ENCODE results near the gene DBF4B.
"Not testable (repeated sequence)": the region's sequence is repeated elsewhere in the genome, so short reads cannot be mapped to it uniquely, and the experiment has no call there.

Gene DBF4B

DNA sequence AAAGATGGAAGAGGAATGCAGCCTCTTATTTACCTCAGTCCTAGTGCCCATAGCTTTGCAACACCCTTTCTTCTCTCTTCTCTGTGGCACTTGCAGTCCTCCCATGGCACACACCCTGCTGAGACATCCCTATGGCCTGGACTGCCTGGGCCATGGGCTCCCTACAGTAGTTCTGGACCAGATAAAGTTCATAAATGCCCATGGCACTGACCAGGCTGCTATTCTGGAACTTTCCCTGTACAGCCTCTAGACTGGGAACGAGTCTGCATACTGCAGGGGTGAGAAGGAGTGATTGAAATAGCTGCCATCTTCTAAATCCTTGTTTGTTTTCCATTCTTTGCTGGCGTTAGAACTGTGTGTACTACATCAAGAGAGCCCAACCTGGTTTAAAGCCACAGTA, 25.8 kb downstream of the DBF4B start:
- DNase-seq (ENCODE audit: low read depth), result no peak

DNA sequence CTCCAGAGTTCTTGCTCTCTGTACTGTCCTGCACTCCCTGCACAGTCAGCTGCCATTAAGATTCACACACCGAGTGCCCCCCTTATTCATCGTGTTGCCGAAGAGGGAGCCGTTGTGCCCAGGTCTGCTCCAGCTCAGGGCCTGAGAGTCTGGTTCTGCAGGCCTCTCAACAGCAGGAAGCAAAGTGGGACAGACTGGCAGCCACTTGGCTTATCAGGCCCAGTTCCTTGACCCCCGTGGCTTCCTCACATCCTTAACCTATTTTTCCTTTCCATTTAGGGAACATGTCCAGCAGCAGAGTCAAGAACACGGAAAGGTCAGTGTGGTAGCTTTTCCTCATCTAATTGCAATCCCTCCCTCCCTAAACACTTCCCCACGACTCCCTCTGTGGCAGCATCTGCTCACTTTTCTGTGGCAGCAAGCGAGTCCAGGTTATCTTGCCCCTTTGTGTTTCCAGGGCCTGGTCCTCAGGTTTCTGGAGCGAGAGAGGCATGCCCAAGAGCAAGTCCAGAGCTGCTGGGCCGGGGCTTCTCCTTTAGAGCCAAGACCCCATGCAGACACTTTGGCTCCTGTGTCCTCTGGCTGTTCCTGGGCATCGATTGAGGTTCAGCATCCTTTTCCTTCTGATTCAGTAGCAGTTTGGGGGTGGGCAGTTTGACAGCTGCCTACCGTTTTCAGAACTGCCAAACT, 28.2 kb downstream of the DBF4B start:
- no peak for DNase-seq (ENCODE audit: low read depth)

DNA sequence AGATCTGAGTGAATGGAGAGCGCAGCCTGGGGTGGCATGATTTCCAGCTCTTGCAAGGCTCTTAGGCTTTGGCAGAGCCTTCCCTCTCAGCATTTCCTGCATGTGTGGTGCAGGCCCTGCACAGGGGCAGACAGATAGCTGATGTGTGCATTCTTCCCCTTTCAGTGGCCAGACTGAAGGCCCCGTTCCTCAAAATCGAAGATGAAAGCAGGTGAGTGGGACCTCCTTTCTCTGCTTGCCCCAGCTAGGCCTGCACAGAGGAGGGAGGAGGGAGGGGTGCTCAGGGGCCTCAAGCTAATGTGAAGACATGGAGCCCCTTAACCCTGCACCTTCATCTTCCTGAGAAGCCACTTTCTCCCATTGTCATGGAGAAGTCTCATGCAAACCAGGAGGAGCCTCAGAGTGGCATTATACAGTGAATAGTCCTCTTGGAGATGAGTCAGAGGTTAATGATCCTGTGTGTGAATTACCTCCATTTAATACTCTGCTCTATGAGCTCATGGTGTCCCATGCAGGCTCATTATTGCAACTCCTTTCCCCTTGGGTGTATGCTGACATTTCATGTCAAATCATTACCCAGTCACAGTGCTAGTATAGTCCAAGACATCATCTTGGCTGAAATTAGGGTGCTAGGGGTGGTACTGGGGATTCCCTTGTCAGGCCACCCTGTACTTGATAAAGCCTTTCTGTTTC, 29.9 kb downstream of the DBF4B start:
- DNase-seq (ENCODE audit: low read depth), result no peak

DNA sequence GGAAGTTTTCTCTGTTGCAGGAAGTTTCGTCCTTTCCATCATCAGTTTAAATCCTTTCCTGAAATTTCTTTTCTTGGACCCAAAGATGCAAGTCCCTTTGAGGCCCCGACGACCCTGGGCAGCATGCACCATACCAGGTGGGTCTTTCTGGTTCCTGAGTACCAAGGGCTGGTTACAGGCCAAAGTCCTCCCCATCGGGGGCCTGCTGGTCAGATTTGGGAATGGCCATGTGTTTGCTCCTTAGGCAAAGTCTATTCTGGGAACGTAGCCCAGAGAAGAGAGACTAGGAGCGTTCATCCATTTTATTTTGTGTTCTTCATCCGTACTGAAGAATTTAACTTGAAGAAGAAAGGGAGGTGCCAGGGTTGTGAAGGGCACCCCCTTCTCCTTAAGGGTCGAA, 32.9 kb downstream of the DBF4B start:
- DNase-seq (ENCODE audit: low read depth), result no peak

DNA sequence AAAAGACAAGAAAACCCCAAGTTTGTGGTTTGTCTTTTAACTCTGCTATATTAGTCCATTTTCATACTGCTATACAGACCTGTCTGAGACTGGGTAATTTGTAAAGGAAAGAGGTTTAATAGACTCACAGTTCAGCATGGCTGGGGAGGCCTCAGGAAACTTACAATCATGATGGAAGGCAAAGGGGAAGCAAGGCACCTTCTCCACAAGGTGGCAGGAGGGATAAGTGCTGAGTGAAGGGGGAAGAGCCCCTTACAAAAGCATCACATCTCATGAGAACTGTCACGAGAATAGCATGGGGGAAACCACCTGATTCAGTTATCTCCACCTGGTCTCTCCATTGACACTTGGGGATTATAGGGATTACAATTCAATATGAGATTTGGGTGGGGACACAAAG, 36.8 kb downstream of the DBF4B start:
- no peak for DNase-seq (ENCODE audit: low read depth)

DNA sequence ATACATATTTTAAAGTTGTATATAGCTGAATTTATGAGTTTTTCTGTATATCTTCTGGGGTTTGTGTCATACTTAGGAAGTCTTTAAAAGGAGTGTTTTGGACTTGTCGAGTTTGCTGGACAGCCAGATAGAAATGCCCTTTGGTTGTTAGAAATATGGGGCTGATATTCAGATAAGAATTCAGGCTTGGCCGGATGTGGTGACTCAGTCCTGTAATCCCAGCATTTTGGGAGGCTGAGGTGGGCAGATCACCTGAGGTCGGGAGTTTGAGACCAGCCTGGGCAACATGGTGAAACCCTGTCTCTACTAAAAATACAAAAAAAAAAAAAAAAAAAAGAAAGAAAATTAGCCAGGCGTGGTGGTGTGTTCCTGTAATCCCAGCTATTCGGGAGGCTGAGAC, 37.3 kb downstream of the DBF4B start:
- DNase-seq (ENCODE audit: low read depth), result not testable (repeated sequence)

DNA sequence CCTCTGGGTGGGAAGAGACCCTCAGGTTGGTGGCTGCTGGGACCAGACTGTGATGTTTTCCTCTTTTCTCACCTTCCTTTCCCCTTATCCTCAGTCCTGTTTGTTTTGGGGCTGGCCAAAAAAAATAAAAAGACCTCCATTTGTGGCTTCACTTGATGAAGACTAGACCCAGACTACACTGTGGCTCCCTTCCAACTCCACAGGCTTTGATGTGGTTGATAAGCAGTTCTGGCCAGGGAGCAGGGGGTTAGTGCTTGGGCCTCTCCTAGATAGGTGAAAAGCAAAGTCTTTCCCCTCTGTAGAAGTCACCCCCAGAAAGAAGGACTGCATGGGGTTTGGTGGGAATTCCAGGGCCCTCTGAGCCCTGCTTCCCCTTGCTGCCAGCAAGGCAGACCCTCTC, 39.1 kb downstream of the DBF4B start:
- no peak for DNase-seq (ENCODE audit: low read depth)

DNA sequence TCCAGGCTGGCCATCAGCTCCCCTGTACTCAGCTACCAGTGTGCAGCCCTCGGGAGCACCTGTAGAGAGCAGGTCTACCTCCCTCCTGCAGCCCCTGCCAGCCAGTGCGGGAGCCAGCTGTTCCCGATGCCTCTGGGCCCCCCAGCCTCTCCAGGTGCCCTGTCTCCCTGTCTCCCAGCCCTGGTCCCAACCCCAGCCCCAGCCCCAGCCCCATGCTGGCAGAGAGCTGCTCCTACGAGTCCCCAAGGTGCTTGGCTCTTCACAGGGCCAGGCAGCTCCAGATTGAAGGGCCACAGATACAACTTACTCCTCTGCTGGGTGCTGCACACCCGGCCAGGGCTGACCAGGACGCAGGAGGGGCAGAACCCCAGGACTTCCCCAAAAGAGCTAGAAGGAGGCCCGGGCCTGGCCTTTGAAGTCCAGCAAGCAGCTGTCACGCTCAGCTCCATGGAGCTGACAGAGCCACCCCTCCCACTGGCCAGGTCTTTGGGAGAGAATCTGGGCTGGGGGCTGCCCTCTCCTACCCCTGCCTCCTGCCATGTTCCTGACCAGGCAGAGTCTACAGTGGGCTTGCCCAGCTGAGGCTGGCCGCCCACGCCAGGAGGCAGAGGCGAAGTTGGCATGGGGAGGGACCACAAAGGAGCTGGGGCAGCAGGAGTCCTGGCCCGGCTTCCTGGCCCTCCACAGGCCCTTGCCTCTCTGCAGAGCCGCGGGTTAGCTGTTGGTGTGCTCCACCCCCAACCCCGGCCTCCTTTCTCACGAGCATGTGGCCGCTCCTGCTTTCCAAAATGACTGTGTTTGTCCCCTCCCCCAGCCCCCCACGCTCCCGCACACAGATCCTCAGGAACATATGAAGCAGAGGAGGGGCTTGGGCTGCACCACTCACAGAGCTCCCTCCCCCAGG, 40.9 kb downstream of the DBF4B start:
- no peak for DNase-seq (ENCODE audit: low read depth)

DNA sequence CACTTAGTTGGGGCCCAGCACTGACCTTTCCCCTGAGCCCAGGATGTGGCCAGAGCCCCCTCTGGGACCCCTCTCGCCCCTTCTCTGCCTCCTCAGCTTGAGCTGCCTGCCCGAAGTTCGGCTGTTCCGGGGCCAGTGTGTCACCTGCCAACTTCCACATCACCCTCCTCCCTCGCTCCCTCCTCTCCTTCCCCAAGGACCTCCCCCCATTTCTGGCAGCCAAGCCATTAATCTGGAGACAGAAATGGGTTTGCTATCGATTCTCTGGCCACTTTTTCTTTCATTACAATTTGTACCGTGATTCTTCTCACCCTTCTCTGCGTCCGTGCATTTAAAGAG, 41.5 kb downstream of the DBF4B start:
- no peak for DNase-seq (ENCODE audit: low read depth)

DNA sequence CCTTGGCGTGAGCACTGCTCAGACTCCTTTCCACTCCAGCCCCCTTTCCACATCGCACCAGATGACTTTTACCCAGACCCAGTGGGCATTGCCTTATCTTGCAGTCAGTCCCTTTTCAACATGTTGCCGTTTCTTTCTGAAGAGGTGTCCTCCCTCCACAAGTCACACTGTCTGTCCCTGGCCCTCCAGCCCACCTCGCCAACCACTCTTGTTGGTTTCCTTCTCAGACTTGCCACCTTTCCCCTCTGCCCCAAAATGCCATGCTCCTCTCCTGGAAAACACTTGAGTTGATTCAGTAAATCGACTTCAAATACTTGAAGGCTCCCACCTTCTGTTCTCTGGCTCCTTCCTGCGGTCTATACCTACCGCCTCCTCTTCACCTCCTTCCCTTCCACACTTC, 42.9 kb downstream of the DBF4B start:
- no peak for DNase-seq (ENCODE audit: low read depth)

DNA sequence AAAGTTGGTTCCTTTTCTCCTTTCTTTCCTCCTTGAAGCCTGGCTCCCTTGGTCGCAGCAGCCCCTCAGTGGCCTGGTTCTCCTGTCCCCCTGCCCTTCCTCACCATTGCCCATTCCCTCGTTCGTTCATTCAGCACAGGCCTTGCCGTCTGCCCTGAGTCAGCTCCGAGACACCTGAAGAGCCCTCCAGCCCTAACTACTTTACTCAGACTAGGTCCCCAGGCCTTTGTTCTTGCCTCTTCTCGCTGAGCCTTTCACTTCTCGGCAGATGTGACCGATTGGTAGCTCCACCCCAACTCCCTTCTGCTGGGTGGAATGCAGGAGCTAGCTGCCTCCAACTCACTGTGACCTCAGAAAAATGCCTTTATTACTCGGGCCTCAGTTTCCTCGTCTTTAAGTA, 43.3 kb downstream of the DBF4B start:
- DNase-seq (ENCODE audit: low read depth), result no peak

DNA sequence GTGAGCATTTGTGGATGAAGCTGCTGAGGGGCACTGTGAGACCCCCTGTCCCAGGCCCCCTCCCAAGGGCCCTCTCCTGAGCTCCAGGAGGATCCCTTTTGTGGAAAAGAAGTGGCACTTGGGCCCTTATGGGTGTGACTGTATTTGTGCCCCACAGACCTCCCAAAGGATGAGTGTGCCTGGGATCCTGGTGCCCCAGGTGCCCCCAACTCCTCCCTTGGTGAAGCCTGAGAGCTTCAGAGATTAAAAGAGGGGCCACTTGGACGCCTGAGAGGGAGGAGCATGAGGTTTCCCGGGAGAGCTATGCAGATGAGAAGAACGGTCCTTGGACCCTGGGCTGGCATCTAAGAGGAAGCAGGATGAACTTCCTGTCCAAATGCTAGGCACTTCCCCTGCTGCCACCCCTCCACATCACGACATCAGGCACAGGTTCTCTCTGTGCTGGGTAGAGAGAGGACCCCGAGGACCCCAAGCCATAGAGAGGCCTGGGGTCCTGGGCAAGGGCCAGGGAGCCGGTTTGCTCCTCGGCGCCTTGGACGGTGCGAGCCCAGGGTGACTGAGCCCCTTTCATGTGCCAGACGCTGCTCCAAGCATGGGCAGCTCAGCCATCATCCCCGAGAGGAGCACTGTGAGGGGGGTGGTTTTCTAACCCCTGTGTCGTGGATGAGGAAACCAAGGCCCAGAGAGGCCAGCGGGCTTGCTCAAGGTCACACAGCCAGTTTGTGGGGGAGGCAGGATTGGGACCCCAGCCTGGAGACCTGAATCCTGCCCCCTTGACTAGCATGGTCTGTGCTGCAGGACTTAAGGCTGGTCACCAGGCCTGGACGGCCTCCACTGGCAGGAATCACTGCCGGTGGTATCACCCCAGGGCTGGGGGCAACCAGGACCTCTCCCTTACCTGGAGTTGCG, 44.7 kb downstream of the DBF4B start:
- no peak for DNase-seq (ENCODE audit: low read depth)

DNA sequence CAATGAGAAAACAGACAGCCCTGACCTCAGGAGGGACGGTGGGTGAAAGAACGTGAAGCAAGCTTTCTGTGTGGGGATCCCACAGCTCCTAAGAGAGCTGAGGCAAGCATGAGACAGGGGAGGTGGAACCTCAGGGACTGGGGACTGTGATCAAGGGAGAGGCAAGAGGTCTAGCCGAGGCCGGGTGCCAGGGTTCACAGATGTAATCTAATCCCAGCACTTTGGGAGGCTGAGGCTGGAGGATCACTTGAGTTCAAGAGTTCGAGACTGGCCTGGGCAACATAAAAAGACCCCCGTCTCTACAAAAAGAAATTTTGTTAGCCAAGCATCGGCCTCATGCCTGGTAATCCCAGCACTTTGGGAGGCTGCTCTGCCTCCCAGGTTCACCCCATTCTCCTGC, 45.8 kb downstream of the DBF4B start:
- DNase-seq (ENCODE audit: low read depth), result no peak

DNA sequence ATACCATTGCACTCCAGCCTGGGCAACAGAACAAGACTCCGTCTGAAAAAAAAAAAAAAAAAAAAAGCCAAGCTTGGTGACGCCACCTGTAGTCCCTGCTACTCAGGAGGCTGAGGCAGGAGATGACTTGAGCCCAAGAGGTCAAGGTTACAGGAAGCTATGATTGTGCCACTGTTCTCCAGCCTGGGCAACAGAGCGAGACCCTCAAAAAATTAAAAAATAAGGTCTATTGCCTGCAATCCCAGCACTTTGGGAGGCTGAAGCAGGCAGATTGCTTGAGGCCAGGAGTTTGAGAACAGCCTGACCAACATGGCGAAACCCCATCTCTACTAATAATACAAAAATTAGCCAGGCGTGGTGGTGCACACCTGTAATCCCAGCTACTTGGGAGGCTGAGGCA, 46.7 kb downstream of the DBF4B start:
- not testable (repeated sequence) for DNase-seq (ENCODE audit: low read depth)

DNA sequence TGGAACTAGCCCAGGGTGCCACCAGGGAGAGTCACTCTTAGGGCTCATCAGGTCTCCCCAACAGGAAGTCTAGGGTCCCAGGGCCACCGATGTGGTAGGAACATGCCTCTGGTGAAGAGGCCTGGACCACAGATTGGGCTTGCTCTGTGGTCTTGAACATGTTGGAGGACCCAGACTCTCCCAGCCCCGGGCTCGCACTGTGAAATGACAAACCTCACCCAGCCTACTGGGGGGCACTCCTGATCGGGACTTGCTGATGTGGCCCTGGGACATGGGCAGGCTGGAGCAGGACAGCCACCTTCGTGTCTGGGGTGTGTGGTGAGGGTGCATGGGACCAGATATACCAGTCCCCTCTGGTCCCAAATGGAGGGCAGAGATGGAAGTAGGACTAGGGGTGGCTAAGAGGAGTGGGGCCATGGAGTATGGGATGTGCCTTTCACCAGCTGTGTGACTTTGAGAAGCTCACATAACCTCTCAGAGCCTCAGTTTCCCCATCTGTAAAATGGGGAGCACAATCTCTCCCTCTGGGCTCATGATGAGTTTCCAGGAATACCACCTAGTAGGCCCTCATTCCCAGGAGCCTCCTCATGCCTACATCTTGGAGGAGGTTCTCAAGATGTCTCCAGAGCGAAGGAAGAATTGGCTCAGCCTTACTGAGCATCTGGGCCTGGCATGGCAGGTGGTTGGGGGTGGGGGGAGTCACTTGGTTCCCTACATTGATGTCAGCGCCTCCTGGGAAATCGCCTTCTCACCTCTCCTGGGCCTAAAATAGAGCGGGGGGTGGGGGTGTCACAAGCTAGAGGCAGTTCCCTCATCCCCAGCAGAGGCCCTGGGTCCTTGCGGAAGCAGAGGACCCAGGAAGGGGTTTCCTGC, 48.8 kb downstream of the DBF4B start:
- DNase-seq (ENCODE audit: low read depth), result no peak

DNA sequence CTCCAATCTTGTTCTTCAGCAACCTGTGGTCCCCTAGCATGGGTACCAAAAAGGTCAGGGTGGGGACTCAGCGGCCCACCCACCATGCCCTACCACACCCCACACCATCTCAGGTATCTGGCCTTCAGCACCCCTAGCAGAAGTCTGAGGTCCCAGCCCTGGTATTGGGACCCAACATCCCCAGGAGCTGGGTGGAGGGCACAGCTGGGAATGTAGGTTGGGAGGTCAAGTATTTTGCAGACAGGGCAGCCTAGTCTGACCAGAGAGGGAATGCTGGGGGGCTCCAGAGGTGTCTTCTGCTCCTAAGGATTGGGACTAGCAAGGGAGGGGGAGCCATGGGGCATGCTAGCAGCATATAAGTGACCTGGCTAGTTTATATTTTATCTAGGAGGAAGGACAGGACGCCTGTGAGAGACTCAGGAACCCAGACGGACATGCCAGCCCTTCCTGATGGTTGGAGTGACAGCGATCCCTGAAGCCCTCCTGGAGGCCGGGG, 49.5 kb downstream of the DBF4B start:
- no peak for DNase-seq (ENCODE audit: low read depth)

DNA sequence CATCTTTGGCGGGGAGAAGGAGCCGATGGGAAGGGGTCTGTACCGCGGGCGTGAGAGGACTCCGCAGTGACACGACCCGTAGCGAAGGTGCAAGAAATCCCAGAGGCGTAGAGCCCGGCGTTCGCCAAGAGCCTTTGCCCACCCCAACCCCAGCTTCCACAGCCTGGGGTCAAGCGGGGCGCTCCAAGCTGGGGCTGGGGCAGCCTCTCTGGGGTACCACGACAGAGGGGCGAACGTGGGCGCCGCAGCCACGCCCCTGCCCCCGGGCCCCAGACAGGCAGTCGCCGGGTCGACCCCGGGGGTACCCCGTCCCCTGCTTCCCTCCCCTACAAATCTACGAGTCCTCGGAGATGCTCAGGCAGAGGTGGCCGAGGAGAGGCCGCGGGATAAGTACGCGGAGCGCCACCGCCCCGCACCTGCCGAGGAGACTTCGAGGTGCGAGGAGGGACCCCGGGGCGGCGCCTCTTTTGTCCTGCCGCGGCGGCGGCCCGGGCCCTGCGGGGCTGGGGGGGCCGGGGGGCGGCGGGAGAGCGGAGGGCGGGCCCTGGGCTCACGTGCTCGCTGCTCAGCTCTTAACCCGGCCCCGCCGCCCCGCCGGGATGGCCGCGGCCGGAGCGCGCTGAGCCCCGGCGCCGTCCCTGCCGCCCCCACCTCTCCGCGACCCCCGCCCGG, 50.1 kb downstream of the DBF4B start, which contains the start of gene ADAM11:
ADAM11 (plus strand) TSS at position 575 of the 672 bp plus-strand sequence. CDS start 212 bp downstream, outside the sequence.
- DNase-seq (ENCODE audit: low read depth), result no peak

DNA sequence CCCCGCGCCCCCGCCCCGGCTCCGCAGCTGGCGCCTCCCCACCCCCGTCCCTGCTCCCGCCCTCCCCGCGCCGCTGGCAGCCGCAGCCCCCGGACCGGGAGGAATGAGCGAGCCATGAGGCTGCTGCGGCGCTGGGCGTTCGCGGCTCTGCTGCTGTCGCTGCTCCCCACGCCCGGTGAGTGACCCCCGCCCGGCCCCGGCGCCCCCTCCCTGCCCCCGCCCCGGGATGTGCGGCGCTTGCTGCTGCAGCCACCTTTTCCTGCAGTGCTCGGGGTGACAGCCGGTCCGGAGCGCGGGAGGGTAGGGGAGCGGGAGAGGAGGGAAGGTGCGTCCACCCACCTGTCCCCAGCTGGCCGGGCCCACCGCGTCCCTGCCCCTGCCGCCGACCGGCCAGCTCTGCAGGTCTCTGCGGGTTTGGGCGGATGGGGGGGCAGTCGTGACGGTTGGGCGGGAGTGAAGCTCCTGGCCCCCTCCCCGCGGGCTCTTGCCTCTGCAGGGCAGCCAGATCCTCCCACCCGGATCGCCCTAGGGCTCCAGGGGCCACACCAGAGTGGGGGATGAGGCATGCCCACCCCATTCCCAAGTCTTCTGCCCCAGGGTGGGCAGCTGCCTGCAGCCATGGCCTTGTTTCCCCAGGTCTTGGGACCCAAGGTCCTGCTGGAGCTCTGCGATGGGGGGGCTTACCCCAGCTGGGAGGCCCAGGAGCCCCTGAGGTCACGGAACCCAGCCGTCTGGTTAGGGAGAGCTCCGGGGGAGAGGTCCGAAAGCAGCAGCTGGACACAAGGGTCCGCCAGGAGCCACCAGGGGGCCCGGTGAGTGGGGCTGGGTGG, 50.8 kb downstream of the DBF4B start:
- DNase-seq (ENCODE audit: low read depth), result no peak

DNA sequence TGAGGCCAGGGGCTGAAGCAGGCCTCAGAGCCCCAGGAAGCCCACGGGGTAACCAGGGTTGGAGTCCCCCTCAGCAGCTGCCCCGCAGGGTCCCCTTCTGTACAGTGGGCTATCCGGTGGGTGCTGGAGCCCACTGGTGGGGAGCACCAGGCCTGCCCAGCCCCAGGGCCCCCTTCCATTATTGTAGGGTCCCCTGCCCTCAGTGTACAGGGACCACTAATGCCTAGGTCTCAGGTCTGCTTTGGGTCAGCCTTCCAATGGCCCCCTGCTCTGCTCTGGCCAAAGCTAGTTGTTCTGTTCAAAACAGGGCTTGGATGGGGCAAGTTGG, 51.4 kb downstream of the DBF4B start:
- no peak for DNase-seq (ENCODE audit: low read depth)
